ENCODE data around the gene CNN3.

- TF ChIP-seq, protein P1, sequence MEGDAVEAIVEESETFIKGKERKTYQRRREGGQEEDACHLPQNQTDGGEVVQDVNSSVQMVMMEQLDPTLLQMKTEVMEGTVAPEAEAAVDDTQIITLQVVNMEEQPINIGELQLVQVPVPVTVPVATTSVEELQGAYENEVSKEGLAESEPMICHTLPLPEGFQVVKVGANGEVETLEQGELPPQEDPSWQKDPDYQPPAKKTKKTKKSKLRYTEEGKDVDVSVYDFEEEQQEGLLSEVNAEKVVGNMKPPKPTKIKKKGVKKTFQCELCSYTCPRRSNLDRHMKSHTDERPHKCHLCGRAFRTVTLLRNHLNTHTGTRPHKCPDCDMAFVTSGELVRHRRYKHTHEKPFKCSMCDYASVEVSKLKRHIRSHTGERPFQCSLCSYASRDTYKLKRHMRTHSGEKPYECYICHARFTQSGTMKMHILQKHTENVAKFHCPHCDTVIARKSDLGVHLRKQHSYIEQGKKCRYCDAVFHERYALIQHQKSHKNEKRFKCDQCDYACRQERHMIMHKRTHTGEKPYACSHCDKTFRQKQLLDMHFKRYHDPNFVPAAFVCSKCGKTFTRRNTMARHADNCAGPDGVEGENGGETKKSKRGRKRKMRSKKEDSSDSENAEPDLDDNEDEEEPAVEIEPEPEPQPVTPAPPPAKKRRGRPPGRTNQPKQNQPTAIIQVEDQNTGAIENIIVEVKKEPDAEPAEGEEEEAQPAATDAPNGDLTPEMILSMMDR (IDR thresholded peaks at IDR 0.05), result no peak
- TF ChIP-seq POLR2A (IDR thresholded peaks at IDR 0.05), result no peak
These were observed 63.5 kb downstream of the CNN3 start for GRCh38 chr1:94863297-94863911.
